Kidney epithelial cell (primary cell): ENCODE results near the gene ELOVL7. TPM values are rescaled to one million over a fixed set of nuclear protein-coding genes. Genes with fewer than 3 reads are reported as not detected.
"Not testable (repeated sequence)": the region's sequence is repeated elsewhere in the genome, so short reads cannot be mapped to it uniquely, and the experiment has no call there.

Experiments
- DNase-seq: peaks from one replicate; pipeline ENCODE4 v3.0.0-alpha.2; 2010; ENCODE audit warnings: low read depth
- H3K27me3 ChIP-seq: 2 replicates; pipeline ENCODE4 v1.6.0; 2011; ENCODE audit warnings: low read length; ENCODE audit not compliant: control insufficient read depth, insufficient read depth
- H3K36me3 ChIP-seq: 2 replicates; pipeline ENCODE4 v1.5.1; 2011; ENCODE audit warnings: low read length; ENCODE audit not compliant: control insufficient read depth, insufficient read depth
- H3K4me3 ChIP-seq: 2 replicates; pipeline ENCODE4 v1.5.1; 2011; ENCODE audit warnings: low read depth, mild to moderate bottlenecking, control low read depth, low read length
- CTCF ChIP-seq: IDR thresholded peaks from 2 replicates; pipeline ENCODE4 v1.5.1; 2011; ENCODE audit warnings: mild to moderate bottlenecking, moderate library complexity, low read length, control low read depth, inconsistent platforms; ENCODE audit not compliant: insufficient read depth, poor library complexity, severe bottlenecking
- total RNA-seq: library from RNA; depleted of rRNA; stranded (reverse); fragments of >200 nt; gene quantifications from 2 replicates; pipeline ENCODE4 v1.2.3, GENCODE V29; 2015

The ELOVL7 gene
- total RNA-seq, 1 donor from 2014 or later, result 35.3 TPM

- H3K4me3 ChIP-seq, result no peak overlapping the region
- no peaks in the 10 kb centered on the region for H3K36me3 ChIP-seq
- no peak for DNase-seq
- no peak for TF ChIP-seq CTCF
- H3K27me3 ChIP-seq, result no peaks in the 10 kb centered on the region
Measured at GRCh38 chr5:60803712-60804111, 40.4 kb downstream of the ELOVL7 start.

- no peak for TF ChIP-seq CTCF
- DNase-seq, result no peak
- Histone ChIP-seq H3K36me3 (no peaks in the 10 kb centered on the region), H3K27me3 (no peaks in the 10 kb centered on the region), H3K4me3 (no peak overlapping the region)
Measured at GRCh38 chr5:60802986-60803385, 41.1 kb downstream of the ELOVL7 start.

GRCh38 chr5:60802226-60802625, 41.8 kb downstream of the ELOVL7 start:
- Histone ChIP-seq H3K36me3 (no peaks in the 10 kb centered on the region), H3K27me3 (no peaks in the 10 kb centered on the region), H3K4me3 (no peak overlapping the region)
- TF ChIP-seq CTCF, result no peak
- DNase-seq, result no peak

- no peak for TF ChIP-seq CTCF
- no peaks in the 10 kb centered on the region for H3K36me3 ChIP-seq
Measured at GRCh38 chr5:60797482-60798153, 46.5 kb downstream of the ELOVL7 start.

GRCh38 chr5:60795424-60795950, 48.6 kb downstream of the ELOVL7 start:
- H3K4me3 ChIP-seq, DNase-seq, H3K36me3 ChIP-seq, H3K27me3 ChIP-seq: not testable (repeated sequence)

More at GRCh38 chr5:60797482-60798153, 46.5 kb downstream of the ELOVL7 start:
- no peak for DNase-seq
- Histone ChIP-seq H3K4me3 (no peak overlapping the region), H3K27me3 (no peaks in the 10 kb centered on the region)

- TF ChIP-seq CTCF, result no peak
- H3K27me3 ChIP-seq, result no peaks in the 10 kb centered on the region
- DNase-seq, result no peak
- no peak overlapping the region for H3K4me3 ChIP-seq
- no peaks in the 10 kb centered on the region for H3K36me3 ChIP-seq
Measured at GRCh38 chr5:60794691-60795090, 49.4 kb downstream of the ELOVL7 start.
